H9 (cell line): ENCODE results near the gene COX6B1. TPM values are rescaled to one million over a fixed set of nuclear protein-coding genes. Genes with fewer than 3 reads are reported as not detected.

ENCODE experiments used
- DNase-seq: peaks from one replicate; pipeline ENCODE4 v3.0.0-alpha.2; 2017
- H2AFZ ChIP-seq: one replicate; pipeline ENCODE4 v1.6.1; 2013; ENCODE audit warnings: mild to moderate bottlenecking, low read length, control low read depth, moderate library complexity
- H2AK5ac ChIP-seq: 2 replicates; pipeline ENCODE4 v1.6.1; 2013; ENCODE audit warnings: low read length, control low read depth, mixed read lengths; ENCODE audit not compliant: insufficient read length
- H2BK120ac ChIP-seq: one replicate; pipeline ENCODE4 v1.6.1; 2013; ENCODE audit warnings: low read depth, mild to moderate bottlenecking, low read length, control low read depth, inconsistent platforms; ENCODE audit not compliant: poor library complexity, severe bottlenecking
- H2BK12ac ChIP-seq: 2 replicates; pipeline ENCODE4 v1.6.1; 2013; ENCODE audit warnings: low read length, control low read depth, mixed read lengths, low read depth; ENCODE audit not compliant: insufficient read length
- H2BK15ac ChIP-seq: 2 replicates; pipeline ENCODE4 v1.6.1; 2013; ENCODE audit warnings: low read depth, low read length, control low read depth
- H2BK20ac ChIP-seq: one replicate; pipeline ENCODE4 v1.6.1; 2013; ENCODE audit warnings: low read depth, mild to moderate bottlenecking, low read length, control low read depth, inconsistent platforms; ENCODE audit not compliant: poor library complexity, severe bottlenecking
- H2BK5ac ChIP-seq: 2 replicates; pipeline ENCODE4 v1.6.1; 2013; ENCODE audit warnings: low read length, control low read depth, mixed read lengths; ENCODE audit not compliant: insufficient read length
- H3K14ac ChIP-seq: 2 replicates; pipeline ENCODE4 v1.6.1; 2013; ENCODE audit warnings: low read length, control low read depth; ENCODE audit not compliant: insufficient read depth
- H3K18ac ChIP-seq: 2 replicates; pipeline ENCODE4 v1.6.1; 2013; ENCODE audit warnings: low read depth, mild to moderate bottlenecking, mixed read lengths, low read length, control low read depth; ENCODE audit not compliant: insufficient read length
- H3K23ac ChIP-seq: 2 replicates; pipeline ENCODE4 v1.6.1; 2013; ENCODE audit warnings: low read length, control low read depth, mixed read lengths, low read depth; ENCODE audit not compliant: insufficient read length
- H3K23me2 ChIP-seq: 2 replicates; pipeline ENCODE4 v1.6.1; 2013; ENCODE audit warnings: low read depth, mild to moderate bottlenecking, mixed read lengths, low read length, control low read depth; ENCODE audit not compliant: insufficient read length, poor library complexity, severe bottlenecking
- H3K27ac ChIP-seq: 2 replicates; pipeline ENCODE4 v1.5.1; 2013; ENCODE audit warnings: low read length, control low read depth, mixed read lengths, low read depth; ENCODE audit not compliant: insufficient read length
- H3K27me3 ChIP-seq: 2 replicates; pipeline ENCODE4 v1.6.1; 2013; ENCODE audit warnings: low read length, control low read depth, inconsistent platforms; ENCODE audit not compliant: insufficient read depth
- H3K4ac ChIP-seq: 2 replicates; pipeline ENCODE4 v1.6.1; 2013; ENCODE audit warnings: low read depth, mild to moderate bottlenecking, control low read depth, inconsistent platforms, low read length, moderate library complexity
- H3K4me1 ChIP-seq: 2 replicates; pipeline ENCODE4 v1.6.1; 2013; ENCODE audit warnings: low read length, control low read depth, inconsistent platforms; ENCODE audit not compliant: insufficient read depth
- H3K4me2 ChIP-seq: 2 replicates; pipeline ENCODE4 v1.6.1; 2013; ENCODE audit warnings: low read length, control low read depth, mixed read lengths; ENCODE audit not compliant: insufficient read length, insufficient read depth
- H3K56ac ChIP-seq: 2 replicates; pipeline ENCODE4 v1.6.1; 2013; ENCODE audit warnings: low read depth, mild to moderate bottlenecking, mixed read lengths, low read length, control low read depth; ENCODE audit not compliant: insufficient read length
- H3K79me1 ChIP-seq: 2 replicates; pipeline ENCODE4 v1.6.1; 2013; ENCODE audit warnings: low read depth, mild to moderate bottlenecking, moderate library complexity, low read length, control low read depth, inconsistent platforms; ENCODE audit not compliant: insufficient read depth, poor library complexity, severe bottlenecking
- H3K79me2 ChIP-seq: 2 replicates; pipeline ENCODE4 v1.6.1; 2013; ENCODE audit warnings: low read length, control low read depth, inconsistent platforms; ENCODE audit not compliant: insufficient read depth
- H3K9ac ChIP-seq: 2 replicates; pipeline ENCODE4 v1.6.1; 2013; ENCODE audit warnings: low read length, control low read depth, mixed read lengths; ENCODE audit not compliant: insufficient read length; ENCODE audit errors: extremely low read depth
- H3K9me3 ChIP-seq: one replicate; pipeline ENCODE4 v1.6.1; 2013; ENCODE audit warnings: low read depth, low read length, inconsistent platforms; ENCODE audit not compliant: control insufficient read depth
- H3T11ph ChIP-seq: one replicate; pipeline ENCODE4 v1.6.1; 2013; ENCODE audit warnings: mild to moderate bottlenecking, low read length, control low read depth, inconsistent platforms
- H4K20me1 ChIP-seq: one replicate; pipeline ENCODE4 v1.6.1; 2013; ENCODE audit not compliant: control insufficient read depth, insufficient read length, insufficient read depth
- H4K5ac ChIP-seq: 2 replicates; pipeline ENCODE4 v1.6.1; 2013; ENCODE audit warnings: low read depth, mild to moderate bottlenecking, mixed read lengths, low read length, control low read depth; ENCODE audit not compliant: insufficient read length
- H4K8ac ChIP-seq: replicated peaks from 2 replicates; pipeline ENCODE4 v1.6.1; 2013; ENCODE audit warnings: low read length, control low read depth, mixed read lengths, low read depth; ENCODE audit not compliant: insufficient read length
- H4K91ac ChIP-seq: 2 replicates; pipeline ENCODE4 v1.6.1; 2013; ENCODE audit warnings: low read depth, mild to moderate bottlenecking, moderate library complexity, mixed read lengths, low read length, control low read depth; ENCODE audit not compliant: insufficient read length
- H3K27ac Mint-ChIP-seq, 3 experiments: 2 replicates in 2 of 3; 3 replicates in 1 of 3; pipeline ENCODE4 v1.8.0; 2020 to 2021; ENCODE audit warnings: mixed read lengths in 3 of 3, mild to moderate bottlenecking in 1 of 3, moderate library complexity in 1 of 3
- H3K27me3 Mint-ChIP-seq: 2 replicates; pipeline ENCODE4 v1.8.0; 2021; ENCODE audit warnings: low read depth, mild to moderate bottlenecking, moderate library complexity, mixed read lengths
- H3K36me3 Mint-ChIP-seq, 3 experiments: 2 replicates in 2 of 3; 3 replicates in 1 of 3; pipeline ENCODE4 v1.8.0; 2020 to 2021; ENCODE audit warnings: low read depth in 3 of 3, mixed read lengths in 3 of 3; ENCODE audit not compliant: insufficient read depth in 1 of 3
- H3K4me1 Mint-ChIP-seq, 2 experiments: 2 replicates each; pipeline ENCODE4 v1.8.0; 2020; ENCODE audit warnings: mixed read lengths in 2 of 2
- H3K4me3 Mint-ChIP-seq, 2 experiments: 2 replicates in 1 of 2; 3 replicates in 1 of 2; pipeline ENCODE4 v1.8.0; 2020 to 2021; ENCODE audit warnings: mild to moderate bottlenecking in 2 of 2, mixed read lengths in 2 of 2, moderate library complexity in 1 of 2
- H3K9me3 Mint-ChIP-seq, 2 experiments: 2 replicates in 1 of 2; 3 replicates in 1 of 2; pipeline ENCODE4 v1.8.0; 2020; ENCODE audit warnings: mild to moderate bottlenecking in 2 of 2, mixed read lengths in 2 of 2, moderate library complexity in 1 of 2
- WGBS: extraction: QIAGEN DNeasy Blood & Tissue Kit; methylation state at CpG from one replicate; pipeline ENCODE4 v1.1.7; 2013; ENCODE audit warnings: missing lambda C conversion rate, low lambda C conversion rate, mixed read lengths; ENCODE audit not compliant: insufficient read length; ENCODE audit errors: extremely low coverage; 5-methylcytosine and 5-hydroxymethylcytosine counted together
- total RNA-seq: library from RNA; stranded (reverse); gene quantifications from 2 replicates; pipeline ENCODE4 v1.2.1, GENCODE V29; 2021
- TF ChIP-seq, protein P1 (sequence below): fragments of 200-600 bp; sonication (generic); conservative IDR thresholded peaks from 3 replicates; pipeline ENCODE4 v1.8.0; 2021; ENCODE audit warnings: antibody characterized with exemption, mild to moderate bottlenecking

The COX6B1 gene
- total RNA-seq, 1 experiment from 2014 or later: 432 TPM

DNA sequence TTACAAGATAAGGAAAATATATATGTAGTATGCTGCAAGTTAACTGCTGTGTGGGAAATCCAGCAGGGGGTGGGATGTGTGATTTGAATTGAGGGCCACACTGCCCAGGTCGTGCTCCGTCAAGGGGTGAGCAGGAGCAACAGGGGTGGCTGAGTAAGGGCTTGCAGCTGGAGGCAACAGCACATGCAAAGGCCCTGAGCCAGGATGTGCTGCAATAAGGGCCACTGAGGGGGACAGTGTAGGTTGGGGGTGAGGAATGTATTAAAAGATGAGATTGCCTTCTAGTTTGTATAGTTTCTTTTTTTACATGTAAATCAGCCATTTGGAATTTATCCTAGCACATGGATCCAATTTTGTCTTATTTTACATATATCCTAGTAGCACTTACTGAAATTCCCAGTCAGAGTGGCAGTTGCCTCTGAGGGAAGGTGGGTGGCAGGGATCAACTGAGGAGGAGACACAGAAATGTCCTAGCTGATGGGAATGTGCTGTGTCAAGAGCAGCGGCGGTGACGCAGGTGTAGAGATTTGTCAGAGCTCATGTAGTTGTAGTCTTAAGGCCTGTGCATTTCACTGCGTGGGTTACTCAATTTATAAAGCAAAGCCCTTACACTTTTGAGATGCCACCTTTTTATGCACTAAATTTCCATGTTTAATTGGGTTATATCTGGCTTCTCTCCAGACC is 24.7 kb upstream of the COX6B1 start:
- H3K27ac Mint-ChIP-seq: no peak overlapping the region; a peak in 1 of 7 replicates
- H3K9me3 Mint-ChIP-seq: no peaks in the 10 kb centered on the region
- peaks cover 5% of the 10 kb centered on the region in 2 experiments for H3K4me1 Mint-ChIP-seq

More for the DNA sequence above, 24.7 kb upstream of the COX6B1 start:
- no peak overlapping the region for H2BK20ac ChIP-seq
- no peak overlapping the region for H3K18ac ChIP-seq
- H3K4me1 ChIP-seq: no peaks in the 10 kb centered on the region; the same call in 1 of the 2 replicates
- H4K20me1 ChIP-seq: no peaks in the 10 kb centered on the region
- H3K23me2 ChIP-seq: no peaks in the 10 kb centered on the region
- no peak for DNase-seq
- WGBS: no CpG with 5 or more reads among the region's 6 CpGs
- H3K56ac ChIP-seq: no peak overlapping the region
- H3K9me3 ChIP-seq: no peaks in the 10 kb centered on the region
- H3K14ac ChIP-seq: no peak overlapping the region
- no peak overlapping the region for H2BK12ac ChIP-seq
- H2BK15ac ChIP-seq: no peak overlapping the region
- H2AFZ ChIP-seq: no peak overlapping the region
- no peak overlapping the region for H3K4ac ChIP-seq
- H4K91ac ChIP-seq: no peak overlapping the region
- no peak overlapping the region for H3K4me2 ChIP-seq
- no peak overlapping the region for H2BK5ac ChIP-seq
- no peak overlapping the region for H4K5ac ChIP-seq
- Mint-ChIP-seq H3K36me3 (peaks cover 8 to 26% (median 17%) of the 10 kb centered on the region in 3 experiments; a peak in 6 of 7 replicates), H3K27me3 (no peaks in the 10 kb centered on the region; the same call in 1 of the 2 replicates), H3K4me3 (no peak overlapping the region)
- H2AK5ac ChIP-seq: no peak overlapping the region
- no peak overlapping the region for H4K8ac ChIP-seq
- no peaks in the 10 kb centered on the region for H3K79me2 ChIP-seq
- TF ChIP-seq, protein P1, sequence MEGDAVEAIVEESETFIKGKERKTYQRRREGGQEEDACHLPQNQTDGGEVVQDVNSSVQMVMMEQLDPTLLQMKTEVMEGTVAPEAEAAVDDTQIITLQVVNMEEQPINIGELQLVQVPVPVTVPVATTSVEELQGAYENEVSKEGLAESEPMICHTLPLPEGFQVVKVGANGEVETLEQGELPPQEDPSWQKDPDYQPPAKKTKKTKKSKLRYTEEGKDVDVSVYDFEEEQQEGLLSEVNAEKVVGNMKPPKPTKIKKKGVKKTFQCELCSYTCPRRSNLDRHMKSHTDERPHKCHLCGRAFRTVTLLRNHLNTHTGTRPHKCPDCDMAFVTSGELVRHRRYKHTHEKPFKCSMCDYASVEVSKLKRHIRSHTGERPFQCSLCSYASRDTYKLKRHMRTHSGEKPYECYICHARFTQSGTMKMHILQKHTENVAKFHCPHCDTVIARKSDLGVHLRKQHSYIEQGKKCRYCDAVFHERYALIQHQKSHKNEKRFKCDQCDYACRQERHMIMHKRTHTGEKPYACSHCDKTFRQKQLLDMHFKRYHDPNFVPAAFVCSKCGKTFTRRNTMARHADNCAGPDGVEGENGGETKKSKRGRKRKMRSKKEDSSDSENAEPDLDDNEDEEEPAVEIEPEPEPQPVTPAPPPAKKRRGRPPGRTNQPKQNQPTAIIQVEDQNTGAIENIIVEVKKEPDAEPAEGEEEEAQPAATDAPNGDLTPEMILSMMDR: no peak
- no peaks in the 10 kb centered on the region for H3K79me1 ChIP-seq
- H3K27ac ChIP-seq: no peak overlapping the region
- H3K23ac ChIP-seq: no peak overlapping the region
- no peak overlapping the region for H3K9ac ChIP-seq
- H3K27me3 ChIP-seq: no peaks in the 10 kb centered on the region
- H3T11ph ChIP-seq: no peak overlapping the region
- H2BK120ac ChIP-seq: no peak overlapping the region
